Lower leg skin (tissue), 3 donors: ENCODE measurements around the gene ADM2.

Experiments
- CTCF ChIP-seq, 3 donors: fragments of 450-650 bp; IDR thresholded peaks; one replicate each; pipeline ENCODE4 v1.5.1; 2016; ENCODE audit warnings: antibody characterized with exemption in 3 of 3, mild to moderate bottlenecking in 3 of 3, moderate library complexity in 2 of 3
- POLR2A ChIP-seq, 2 donors: fragments of 450-650 bp; IDR thresholded peaks; one replicate each; pipeline ENCODE4 v1.6.1; 2016 to 2017; ENCODE audit warnings: antibody characterized with exemption in 2 of 2, mild to moderate bottlenecking in 1 of 2, moderate library complexity in 1 of 2

DNA sequence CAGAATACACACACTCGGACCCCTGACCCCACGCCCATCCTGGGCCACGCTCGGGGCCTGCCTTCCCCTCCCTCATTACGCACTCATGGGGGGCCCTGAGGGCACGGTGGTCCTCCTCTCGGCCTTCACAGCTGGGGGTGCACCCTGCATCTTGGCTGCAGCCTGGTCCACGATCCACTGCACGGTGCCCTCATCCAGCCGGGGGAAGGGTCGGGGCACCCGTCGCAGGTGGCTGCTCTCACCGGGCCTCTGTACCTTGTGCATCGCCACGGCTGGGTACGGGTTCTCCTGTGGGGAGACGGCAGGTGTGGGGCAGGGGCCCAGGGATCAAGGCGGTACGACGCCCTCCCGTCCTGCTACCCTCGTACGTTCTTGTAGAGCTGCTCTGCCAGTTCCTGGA is 16.9 kb upstream of the ADM2 start:
- TF ChIP-seq POLR2A (IDR thresholded peaks at IDR 0.05): no peak
- TF ChIP-seq CTCF (IDR thresholded peaks at IDR 0.05): no peak
